A673 (cell line): ENCODE measurements around the gene SLC35E4. TPM values are rescaled to one million over a fixed set of nuclear protein-coding genes. Genes with fewer than 3 reads are reported as not detected.
"Not testable (repeated sequence)": the region's sequence is repeated elsewhere in the genome, so short reads cannot be mapped to it uniquely, and the experiment has no call there.

ENCODE experiments used
- BruUV-seq: library from RNA; stranded (reverse); fragments of 400-500 nt; replicated peaks from 2 replicates; lab custom pipeline; 2021; lab: Mats Ljungman, UMichigan
- CTCF ChIA-PET: fragments of 300-600 bp; sonication (Branson Sonifier 250); formaldehyde crosslinking; loops from one replicate; lab custom pipeline; 2022; ENCODE audit warnings: antibody characterized with exemption; lab: Charles Lee
- POLR2A ChIA-PET: fragments of 300-600 bp; sonication (Branson Sonifier 250); formaldehyde crosslinking; loops from one replicate; lab custom pipeline; 2022; ENCODE audit warnings: antibody characterized with exemption; ENCODE audit not compliant: low non-redundant PET; lab: Charles Lee
- DNase-seq: peaks from one replicate; pipeline ENCODE4 v3.0.0-alpha.2; 2015; ENCODE audit warnings: low spot score
- H3K27ac ChIP-seq: fragments of 200-600 bp; sonication (generic); 2 replicates; pipeline ENCODE4 v1.5.1; 2016; ENCODE audit warnings: mixed run types, low read depth, mild to moderate bottlenecking, mixed read lengths, antibody characterized with exemption, low read length; ENCODE audit not compliant: poor library complexity, severe bottlenecking
- H3K27me3 ChIP-seq: fragments of 200-600 bp; sonication (generic); replicated peaks from 2 replicates; pipeline ENCODE4 v1.6.1; 2017; ENCODE audit warnings: mixed run types, low read depth, mild to moderate bottlenecking, mixed read lengths, antibody characterized with exemption, low read length; ENCODE audit not compliant: insufficient read depth, poor library complexity
- H3K36me3 ChIP-seq: fragments of 200-600 bp; sonication (generic); 2 replicates; pipeline ENCODE4 v1.6.1; 2016; ENCODE audit warnings: mixed run types, mild to moderate bottlenecking, mixed read lengths, antibody characterized with exemption, low read length; ENCODE audit not compliant: insufficient read depth, poor library complexity, severe bottlenecking
- H3K4me1 ChIP-seq: fragments of 200-600 bp; sonication (generic); 2 replicates; pipeline ENCODE4 v1.6.1; 2017; ENCODE audit warnings: mixed run types, mild to moderate bottlenecking, mixed read lengths, antibody characterized with exemption, low read length; ENCODE audit not compliant: insufficient read depth, poor library complexity, severe bottlenecking
- H3K4me3 ChIP-seq: fragments of 200-600 bp; sonication (generic); 2 replicates; pipeline ENCODE4 v1.5.1; 2016; ENCODE audit warnings: low read depth, mixed run types, mild to moderate bottlenecking, mixed read lengths, low read length; ENCODE audit not compliant: poor library complexity, severe bottlenecking
- H3K9me3 ChIP-seq: fragments of 200-600 bp; sonication (generic); 2 replicates; pipeline ENCODE4 v1.6.1; 2016; ENCODE audit warnings: mixed run types, low read depth, mild to moderate bottlenecking, mixed read lengths, antibody characterized with exemption, low read length; ENCODE audit not compliant: poor library complexity, severe bottlenecking
- CTCF ChIP-seq: fragments of 300-800, 200-600 bp; sonication (generic); conservative IDR thresholded peaks from 2 replicates; pipeline ENCODE4 v1.5.1; 2017; ENCODE audit warnings: low read depth, mild to moderate bottlenecking, antibody characterized with exemption, low read length, moderate library complexity, mixed read lengths
- EZH2 ChIP-seq: fragments of 200-600 bp; sonication (generic); IDR thresholded peaks from 2 replicates; pipeline ENCODE4 v1.6.1; 2017; ENCODE audit warnings: borderline replicate concordance, low read depth, mild to moderate bottlenecking, mixed read lengths, antibody characterized with exemption, low read length; ENCODE audit not compliant: poor library complexity, severe bottlenecking
- intact Hi-C: fragments of 100-400 bp; cut with micrococcal nuclease; formaldehyde crosslinking; loops from one replicate; pipeline ENCODE4 v1.10.0; 2022; ENCODE audit not compliant: unreplicated experiment
- total RNA-seq: library from RNA; stranded (reverse); gene quantifications from 2 replicates; pipeline ENCODE4 v1.2.3, GENCODE V29; 2021

Gene SLC35E4
- total RNA-seq, 1 experiment from 2014 or later: 2.4 TPM

GRCh38 chr22:30673136-30673535 lies 37.6 kb downstream of the SLC35E4 start:
- DNase-seq: no peak
- H3K27ac ChIP-seq: no peak overlapping the region
- H3K4me3 ChIP-seq: no peak overlapping the region
- H3K36me3 ChIP-seq: no peaks in the 10 kb centered on the region
- no peaks in the 10 kb centered on the region for H3K9me3 ChIP-seq
- H3K27me3 ChIP-seq: peaks cover 2% of the 10 kb centered on the region
- intact Hi-C loops: no loop called here
- BruUV-seq: no TSS peak
- TF ChIP-seq CTCF (no peak), EZH2 (no peak)
- POLR2A ChIA-PET: no interaction called here
- no peaks in the 10 kb centered on the region for H3K4me1 ChIP-seq
- CTCF ChIA-PET: no interaction called here

DNA sequence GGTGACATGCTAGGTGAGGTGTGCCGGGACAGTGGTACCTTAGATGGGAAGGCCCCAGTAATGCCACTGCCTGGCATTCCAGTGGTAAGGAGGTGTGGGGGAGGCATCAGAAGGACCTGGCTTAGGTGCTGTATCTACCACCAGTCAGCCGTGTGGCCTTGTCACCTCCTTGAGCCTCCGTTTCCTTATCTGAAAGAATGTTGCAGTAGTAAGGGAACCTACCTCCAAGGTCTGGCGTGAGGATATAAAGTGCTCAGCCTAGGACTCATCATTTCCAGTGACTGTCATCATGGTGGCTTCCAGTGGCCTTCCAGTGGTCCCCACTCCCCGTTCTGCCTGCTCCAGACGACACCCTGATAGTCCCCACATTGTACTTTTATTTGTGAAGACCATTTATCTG lies 38.9 kb downstream of the SLC35E4 start:
- Histone ChIP-seq H3K27me3 (peaks cover 5% of the 10 kb centered on the region), H3K4me1 (no peaks in the 10 kb centered on the region), H3K36me3 (no peaks in the 10 kb centered on the region), H3K4me3 (no peak overlapping the region), H3K9me3 (no peaks in the 10 kb centered on the region), H3K27ac (no peak overlapping the region)
- TF ChIP-seq EZH2 (no peak), CTCF (no peak)
- DNase-seq: no peak
- intact Hi-C loops: no loop called here
- CTCF ChIA-PET: no interaction called here
- BruUV-seq: no TSS peak
- POLR2A ChIA-PET: no interaction called here

DNA sequence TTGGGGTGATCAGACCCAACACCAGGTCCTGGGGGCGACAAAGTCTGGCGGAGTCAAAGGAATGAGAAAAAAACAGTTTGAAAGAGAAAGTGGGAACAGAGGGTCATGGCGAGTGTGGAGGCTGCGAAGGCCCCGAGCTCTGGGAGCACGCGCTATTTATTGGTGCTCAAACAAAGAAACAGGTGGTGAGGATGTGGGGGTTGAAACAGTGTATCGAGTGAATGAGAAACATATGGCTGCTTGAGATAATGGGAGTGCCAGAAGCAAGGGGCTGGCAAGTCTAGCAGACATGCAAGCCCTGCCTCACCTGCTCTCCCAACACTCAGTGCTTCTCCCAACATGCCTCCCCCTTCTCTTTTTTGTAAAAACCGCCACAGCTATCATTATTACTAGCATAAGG lies 39.9 kb downstream of the SLC35E4 start:
- ChIA-PET CTCF (no interaction called here), POLR2A (no interaction called here)
- no peaks in the 10 kb centered on the region for H3K9me3 ChIP-seq
- no TSS peak for BruUV-seq
- intact Hi-C loops: no loop called here
- no peak overlapping the region for H3K27ac ChIP-seq
- no peak for DNase-seq
- H3K27me3 ChIP-seq: peaks cover 5% of the 10 kb centered on the region
- H3K36me3 ChIP-seq: no peaks in the 10 kb centered on the region
- H3K4me1 ChIP-seq: no peaks in the 10 kb centered on the region
- no peak for TF ChIP-seq CTCF
- TF ChIP-seq EZH2: no peak
- H3K4me3 ChIP-seq: no peak overlapping the region

DNA sequence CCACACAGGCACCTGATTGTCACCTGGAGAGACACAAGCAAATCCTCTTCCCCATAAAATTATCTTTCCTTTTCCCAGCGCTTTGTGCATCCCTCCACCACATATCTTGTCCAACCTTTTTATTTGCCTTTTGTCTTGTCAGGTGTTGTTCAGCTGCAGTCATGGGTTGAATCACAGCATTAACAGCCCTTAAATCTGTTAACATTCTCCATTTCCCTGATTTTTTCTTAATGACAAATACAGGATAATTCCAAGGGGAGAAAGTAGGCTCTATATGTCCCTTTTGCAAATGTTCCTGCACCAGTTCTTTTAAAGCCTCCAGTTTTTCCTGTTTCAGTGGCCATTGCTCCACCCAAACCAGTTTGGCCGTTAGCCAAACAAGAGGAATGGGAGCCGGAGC lies 41.0 kb downstream of the SLC35E4 start:
- H3K4me1 ChIP-seq, POLR2A ChIA-PET, H3K4me3 ChIP-seq, DNase-seq, H3K27ac ChIP-seq, CTCF ChIA-PET, H3K36me3 ChIP-seq, intact Hi-C loops, H3K9me3 ChIP-seq, H3K27me3 ChIP-seq, BruUV-seq: not testable (repeated sequence)

- H3K9me3 ChIP-seq, BruUV-seq, H3K27me3 ChIP-seq, H3K4me1 ChIP-seq, H3K4me3 ChIP-seq, H3K36me3 ChIP-seq, intact Hi-C loops, H3K27ac ChIP-seq, POLR2A ChIA-PET, DNase-seq: not testable (repeated sequence)
- CTCF ChIA-PET: interaction anchor here (0.6 kb wide), 1 partner anchor 25 kb away, joined by 11 read pairs; no protein-coding TSS in a partner anchor
Measured at GRCh38 chr22:30679895-30680690, 44.5 kb downstream of the SLC35E4 start.
